B cell (primary cell): ENCODE measurements around the gene GGA2.

Experiments
- CTCF ChIP-seq: fragments of 200-600 bp; IDR thresholded peaks from one replicate; pipeline ENCODE4 v1.8.0; 2022; ENCODE audit warnings: antibody characterized with exemption, mild to moderate bottlenecking
- EZH2 ChIP-seq: IDR thresholded peaks from 2 replicates; pipeline ENCODE4 v1.6.1; 2012; ENCODE audit warnings: borderline replicate concordance, low read depth, mild to moderate bottlenecking, moderate library complexity, low read length; ENCODE audit not compliant: insufficient read depth, poor library complexity, severe bottlenecking

GRCh38 chr16:23534868-23535860 is 24.9 kb upstream of the GGA2 start:
- TF ChIP-seq CTCF (no peak), EZH2 (no peak)
